Endothelial cell of umbilical vein (primary cell): Measurements from ENCODE around the gene KCNQ2. TPM values are rescaled to one million over a fixed set of nuclear protein-coding genes. Genes with fewer than 3 reads are reported as not detected.

Experiments
- BruUV-seq: library from RNA; stranded (reverse); fragments of 400-500 nt; replicated peaks from 2 replicates; lab custom pipeline; 2021; lab: Mats Ljungman, UMichigan
- CTCF ChIA-PET: fragments of 300-600, 350-600 bp; sonication (Branson Sonifier 250); formaldehyde crosslinking; loops from one replicate; lab custom pipeline; 2021; ENCODE audit warnings: antibody characterized with exemption, inconsistent platforms; lab: Charles Lee
- POLR2A ChIA-PET: fragments of 300-600, 350-600 bp; sonication (Branson Sonifier 250); formaldehyde crosslinking; loops from one replicate; lab custom pipeline; 2021; ENCODE audit warnings: antibody characterized with exemption, inconsistent platforms; lab: Charles Lee
- DNase-seq: peaks from one replicate; pipeline ENCODE4 v3.0.0-alpha.2; 2011; ENCODE audit warnings: low read depth, low spot score
- FAIRE-seq: peaks from 2 replicates; lab custom pipeline; 2011; peaks lifted over from hg19 to GRCh38; lab: Jason Lieb, UNC
- H2AFZ ChIP-seq: 2 replicates; pipeline ENCODE4 v1.6.0; 2012; ENCODE audit warnings: low read depth, low read length, control low read depth, inconsistent platforms
- H3K27ac ChIP-seq: 2 replicates; pipeline ENCODE4 v1.5.1; 2011; ENCODE audit warnings: low read depth, mild to moderate bottlenecking, control low read depth, low read length, moderate library complexity; ENCODE audit not compliant: insufficient read depth
- H3K27me3 ChIP-seq, 2 experiments: 2 replicates each; pipeline versions ENCODE4 v1.6.0 to v1.6.1; 2011; ENCODE audit warnings: low read length in 2 of 2, mixed read lengths in 1 of 2; ENCODE audit not compliant: control insufficient read depth in 2 of 2, insufficient read depth in 2 of 2
- H3K36me3 ChIP-seq, 2 experiments: 2 replicates in 1 of 2; 3 replicates in 1 of 2; pipeline ENCODE4 v1.5.1; 2011; ENCODE audit warnings: low read length in 2 of 2, mild to moderate bottlenecking in 1 of 2, moderate library complexity in 1 of 2; ENCODE audit not compliant: control insufficient read depth in 2 of 2, insufficient read depth in 2 of 2; ENCODE audit errors: extremely low read depth in 1 of 2
- H3K4me1 ChIP-seq: 3 replicates; pipeline ENCODE4 v1.5.1; 2011; ENCODE audit warnings: mild to moderate bottlenecking, low read length; ENCODE audit not compliant: control insufficient read depth, insufficient read depth; ENCODE audit errors: extremely low read depth
- H3K4me2 ChIP-seq: 2 replicates; pipeline ENCODE4 v1.6.1; 2011; ENCODE audit warnings: low read length, control low read depth, mixed read lengths; ENCODE audit not compliant: insufficient read depth
- H3K4me3 ChIP-seq, 3 experiments: fragments of 200-600 bp in 1 of 3; sonication (generic), shearing (Covaris generic) in 1 of 3; replicated peaks in 1 of 3; 2 replicates each; pipeline ENCODE4 v1.5.1; 2011 to 2016; ENCODE audit warnings: control low read depth in 3 of 3, low read length in 3 of 3, mild to moderate bottlenecking in 2 of 3, inconsistent platforms in 1 of 3, low read depth in 1 of 3, moderate library complexity in 1 of 3; ENCODE audit not compliant: insufficient read depth in 1 of 3
- H3K79me2 ChIP-seq: 2 replicates; pipeline ENCODE4 v1.6.0; 2012; ENCODE audit warnings: low read length, inconsistent platforms; ENCODE audit not compliant: control insufficient read depth, insufficient read depth
- H3K9ac ChIP-seq: replicated peaks from 2 replicates; pipeline ENCODE3; 2011; ENCODE audit warnings: low read length, control low read depth; ENCODE audit not compliant: insufficient read depth; ENCODE audit errors: extremely low read depth
- H3K9me1 ChIP-seq: replicated peaks from 3 replicates; pipeline ENCODE4 v1.6.0; 2011; ENCODE audit warnings: mild to moderate bottlenecking, low read length; ENCODE audit not compliant: control insufficient read depth, insufficient read depth; ENCODE audit errors: extremely low read depth
- H3K9me3 ChIP-seq: replicated peaks from 2 replicates; pipeline ENCODE4 v1.5.1; 2012; ENCODE audit warnings: low read length, inconsistent platforms; ENCODE audit not compliant: control insufficient read depth, insufficient read depth
- H4K20me1 ChIP-seq: replicated peaks from 2 replicates; pipeline ENCODE3; 2011; ENCODE audit warnings: mild to moderate bottlenecking, low read length; ENCODE audit not compliant: control insufficient read depth, insufficient read depth; ENCODE audit errors: extremely low read depth
- CTCF ChIP-seq, 2 donors: IDR thresholded peaks; 1 replicate in 1 of 2; 2 replicates in 1 of 2; pipeline ENCODE4 v1.5.1; 2011; ENCODE audit warnings: low read length in 2 of 2, mild to moderate bottlenecking in 2 of 2, moderate library complexity in 2 of 2, control low read depth in 1 of 2, inconsistent platforms in 1 of 2, low read depth in 1 of 2; ENCODE audit not compliant: insufficient read depth in 1 of 2; ENCODE audit errors: extremely low read depth in 1 of 2
- EZH2 ChIP-seq: IDR thresholded peaks from 2 replicates; pipeline ENCODE4 v1.6.1; 2012; ENCODE audit warnings: borderline replicate concordance, low read depth, mild to moderate bottlenecking, moderate library complexity, low read length, inconsistent platforms; ENCODE audit not compliant: severe bottlenecking
- FOS ChIP-seq: IDR thresholded peaks from 2 replicates; pipeline ENCODE4 v1.6.1; 2011; ENCODE audit warnings: mild to moderate bottlenecking, low read length, moderate library complexity, borderline replicate concordance; ENCODE audit not compliant: insufficient read depth
- GATA2 ChIP-seq: IDR thresholded peaks from 2 replicates; pipeline ENCODE4 v1.7.0; 2011; ENCODE audit warnings: low read depth, mild to moderate bottlenecking, moderate library complexity, mixed read lengths, low read length; ENCODE audit not compliant: insufficient read length, insufficient read depth
- JUN ChIP-seq: IDR thresholded peaks from 2 replicates; pipeline ENCODE4 v1.6.1; 2011; ENCODE audit warnings: borderline replicate concordance, low read depth; ENCODE audit not compliant: insufficient read length, insufficient read depth
- MAX ChIP-seq: IDR thresholded peaks from 2 replicates; pipeline ENCODE4 v1.6.1; 2011; ENCODE audit not compliant: insufficient read depth, insufficient read length
- MYC ChIP-seq: IDR thresholded peaks from one replicate; pipeline ENCODE4 v1.6.1; 2011; ENCODE audit warnings: mild to moderate bottlenecking, low read depth, low read length
- POLR2A ChIP-seq: IDR thresholded peaks from 2 replicates; pipeline ENCODE4 v1.6.1; 2012; ENCODE audit warnings: low read depth, mild to moderate bottlenecking, control low read depth, low read length
- POLR2AphosphoS5 ChIP-seq: IDR thresholded peaks from 2 replicates; pipeline ENCODE4 v1.6.1; 2012; ENCODE audit warnings: low read depth, mild to moderate bottlenecking, control low read depth, low read length, moderate library complexity; ENCODE audit not compliant: insufficient read depth
- dilution Hi-C: fragments of 300-500 bp; cut with MboI; formaldehyde crosslinking; loops from one replicate; pipeline ENCODE4 v1.15.0; 2019; ENCODE audit warnings: low sequenced_read_pairs; ENCODE audit not compliant: extremely low pct_ligation_motif_present
- intact Hi-C: fragments of 100-400 bp; cut with micrococcal nuclease; formaldehyde crosslinking; loops from one replicate; pipeline ENCODE4 v1.10.0; 2022
- polyA plus RNA-seq, 4 experiments: library from polyadenylated mRNA; depleted of rRNA in 3 of 4; stranded (reverse) in 3 of 4; unstranded in 1 of 4; fragments of >200 nt; gene quantifications; 2 replicates each; pipeline versions ENCODE4 v1.2.1 to v1.2.3, GENCODE V29; 2011 to 2012; ENCODE audit warnings: missing spikeins in 1 of 4
- total RNA-seq: library from RNA; stranded (reverse); gene quantifications from 2 replicates; pipeline ENCODE4 v1.2.3, GENCODE V29; 2021

KCNQ2 gene
- total and polyA plus RNA-seq, 2 donors (not counting 3 experiments of a cell fraction or from before 2014, with no cell fraction given): not detected

- no peak overlapping the region for H3K4me3 ChIP-seq
- no peak overlapping the region for H3K4me2 ChIP-seq
- H3K4me1 ChIP-seq: no peaks in the 10 kb centered on the region
- no peaks in the 10 kb centered on the region for H3K9me3 ChIP-seq
- POLR2A ChIA-PET: no interaction called here
- FAIRE-seq (no peak), DNase-seq (no peak)
- intact Hi-C loops (no loop called here), dilution Hi-C loops (no loop called here)
- H3K9ac ChIP-seq: no peak overlapping the region
- H3K79me2 ChIP-seq: no peaks in the 10 kb centered on the region
- CTCF ChIA-PET: no interaction called here
- no peaks in the 10 kb centered on the region for H4K20me1 ChIP-seq
- H3K36me3 ChIP-seq: no peaks in the 10 kb centered on the region
- H3K9me1 ChIP-seq: no peaks in the 10 kb centered on the region
- no TSS peak for BruUV-seq
- H3K27me3 ChIP-seq: no peaks in the 10 kb centered on the region
- TF ChIP-seq POLR2A (no peak), FOS (no peak), MYC (no peak), MAX (no peak)
- H3K27ac ChIP-seq: no peak overlapping the region
- H2AFZ ChIP-seq: no peak overlapping the region
Observed at GRCh38 chr20:63368151-63368550, 104.3 kb downstream of the KCNQ2 start.

GRCh38 chr20:63367446-63368055 lies 104.9 kb downstream of the KCNQ2 start:
- H3K9me1 ChIP-seq: no peaks in the 10 kb centered on the region
- no peak overlapping the region for H2AFZ ChIP-seq
- no TSS peak for BruUV-seq
- ChIA-PET CTCF (no interaction called here), POLR2A (no interaction called here)
- intact Hi-C loops: no loop called here
- no peaks in the 10 kb centered on the region for H3K79me2 ChIP-seq
- no peaks in the 10 kb centered on the region for H3K9me3 ChIP-seq
- H4K20me1 ChIP-seq: no peaks in the 10 kb centered on the region
- no peak overlapping the region for H3K4me3 ChIP-seq
- no peaks in the 10 kb centered on the region for H3K4me1 ChIP-seq
- no peaks in the 10 kb centered on the region for H3K36me3 ChIP-seq
- H3K9ac ChIP-seq: no peak overlapping the region
- no peak overlapping the region for H3K4me2 ChIP-seq
- H3K27me3 ChIP-seq: peaks cover 0 to 2% of the 10 kb centered on the region in 2 experiments
- DNase-seq (no peak), FAIRE-seq (no peak)
- no peak overlapping the region for H3K27ac ChIP-seq
- TF ChIP-seq POLR2AphosphoS5: no peak
- TF ChIP-seq EZH2: no peak
- no peak for TF ChIP-seq MYC
- TF ChIP-seq MAX: no peak
- TF ChIP-seq CTCF (IDR thresholded peaks at IDR 0.05; ENCODE audit: extremely low read depth in 1 of 2, insufficient read depth in 1 of 2, low read depth in 1 of 2, low read length in 2 of 2): no peak
- no peak for TF ChIP-seq GATA2
- no peak for TF ChIP-seq POLR2A
- TF ChIP-seq FOS: no peak
- TF ChIP-seq JUN: no peak
- dilution Hi-C loops: no loop called here
